Spinal cord (tissue), 10 donors: Measurements from ENCODE around the gene ZNF862. TPM values are rescaled to one million over a fixed set of nuclear protein-coding genes. Genes with fewer than 3 reads are reported as not detected.

Source experiments
- DNase-seq, 6 donors: peaks; one replicate each; pipeline versions ENCODE4 v3.0.0 to v3.0.0-alpha.2; 2013 to 2015; ENCODE audit warnings: low spot score in 6 of 6, low read depth in 4 of 6
- H3K27ac ChIP-seq: one replicate; pipeline ENCODE4 v1.5.1; 2013; ENCODE audit warnings: low read depth, low read length, control low read depth
- H3K27me3 ChIP-seq: one replicate; pipeline ENCODE4 v1.6.1; 2013; ENCODE audit warnings: low read length; ENCODE audit not compliant: control insufficient read depth, insufficient read depth
- H3K36me3 ChIP-seq: one replicate; pipeline ENCODE4 v1.6.1; 2013; ENCODE audit warnings: low read length; ENCODE audit not compliant: control insufficient read depth, insufficient read depth
- H3K4me1 ChIP-seq: one replicate; pipeline ENCODE4 v1.6.1; 2013; ENCODE audit warnings: low read length; ENCODE audit not compliant: control insufficient read depth, insufficient read depth
- H3K4me3 ChIP-seq: one replicate; pipeline ENCODE4 v1.5.1; 2013; ENCODE audit warnings: low read depth, low read length, control low read depth
- H3K9me3 ChIP-seq: one replicate; pipeline ENCODE4 v1.6.1; 2013; ENCODE audit warnings: low read length; ENCODE audit not compliant: control insufficient read depth, insufficient read depth
- WGBS: methylation state at CpG from one replicate; pipeline ENCODE4 v1.1.5; 2013; ENCODE audit warnings: missing lambda C conversion rate; ENCODE audit not compliant: insufficient coverage; 5-methylcytosine and 5-hydroxymethylcytosine counted together
- polyA plus RNA-seq, 2 donors: library from polyadenylated mRNA; unstranded; fragments of 120-200 nt; gene quantifications; one replicate each; pipeline ENCODE4 v1.2.1, GENCODE V29; 2013; ENCODE audit not compliant: insufficient read length in 2 of 2
- total RNA-seq, 2 donors: library from RNA; depleted of rRNA in 1 of 2; stranded (reverse); fragments of 120-200 nt in 1 of 2; fragments of >200 nt in 1 of 2; gene quantifications; one replicate each; pipeline versions ENCODE4 v1.2.3 to v1.2.4, GENCODE V29; 2013 to 2014
- donor health status: healthy.

The ZNF862 gene
- total and polyA plus RNA-seq, 4 donors, result 10.3 to 27.9 (median 22.2) TPM

GRCh38 chr7:149880638-149881311 is 42.6 kb downstream of the ZNF862 start:
- WGBS, result 36% methylated on average over 14 of the region's 14 CpGs
- peak in 4 of 6 donors; percentile 62 to 91 (median 76) for DNase-seq
- H3K27ac ChIP-seq, result peak overlapping the region; percentile 88
- H3K9me3 ChIP-seq, result no peaks in the 10 kb centered on the region
- H3K36me3 ChIP-seq, result peaks cover 62% of the 10 kb centered on the region
- peaks cover 79% of the 10 kb centered on the region for H3K4me1 ChIP-seq
- no peak overlapping the region for H3K4me3 ChIP-seq
- H3K27me3 ChIP-seq, result no peaks in the 10 kb centered on the region

- peaks cover 60% of the 10 kb centered on the region for H3K36me3 ChIP-seq
- no peaks in the 10 kb centered on the region for H3K9me3 ChIP-seq
- H3K27ac ChIP-seq, result peak overlapping the region; percentile 88
- WGBS, result 69% methylated on average over 19 of the region's 19 CpGs
- no peak for DNase-seq
- no peak overlapping the region for H3K4me3 ChIP-seq
- H3K27me3 ChIP-seq, result no peaks in the 10 kb centered on the region
- H3K4me1 ChIP-seq, result peaks cover 77% of the 10 kb centered on the region
Measured at GRCh38 chr7:149881328-149882247, 43.4 kb downstream of the ZNF862 start.

GRCh38 chr7:149882248-149883047 is 44.3 kb downstream of the ZNF862 start:
- peaks cover 55% of the 10 kb centered on the region for H3K36me3 ChIP-seq
- no peak overlapping the region for H3K4me3 ChIP-seq
- DNase-seq, result peak in 4 of 6 donors; percentile 40 to 82 (median 60)
- no peaks in the 10 kb centered on the region for H3K9me3 ChIP-seq
- H3K4me1 ChIP-seq, result peaks cover 77% of the 10 kb centered on the region
- H3K27me3 ChIP-seq, result no peaks in the 10 kb centered on the region
- WGBS, result 49% methylated on average over 8 of the region's 11 CpGs
- peak overlapping the region; percentile 88 for H3K27ac ChIP-seq

- WGBS, result 50% methylated on average over 8 of the region's 8 CpGs
- Histone ChIP-seq H3K4me3 (no peak overlapping the region), H3K27me3 (no peaks in the 10 kb centered on the region), H3K4me1 (peaks cover 74% of the 10 kb centered on the region), H3K27ac (peak overlapping the region; percentile 88), H3K9me3 (no peaks in the 10 kb centered on the region), H3K36me3 (peaks cover 53% of the 10 kb centered on the region)
- no peak for DNase-seq
Measured at GRCh38 chr7:149883048-149883438, 44.9 kb downstream of the ZNF862 start.

GRCh38 chr7:149883452-149883861 is 45.3 kb downstream of the ZNF862 start:
- Histone ChIP-seq H3K9me3 (no peaks in the 10 kb centered on the region), H3K4me1 (peaks cover 70% of the 10 kb centered on the region), H3K36me3 (peaks cover 48% of the 10 kb centered on the region), H3K4me3 (no peak overlapping the region), H3K27me3 (no peaks in the 10 kb centered on the region), H3K27ac (peak overlapping the region; percentile 88)
- peak in 2 of 6 donors; percentile 77 to 86 for DNase-seq
- WGBS, result 49% methylated on average over 12 of the region's 12 CpGs

- H3K4me1 ChIP-seq, result peaks cover 64% of the 10 kb centered on the region
- H3K27me3 ChIP-seq, result no peaks in the 10 kb centered on the region
- DNase-seq, result no peak
- peaks cover 43% of the 10 kb centered on the region for H3K36me3 ChIP-seq
- H3K9me3 ChIP-seq, result no peaks in the 10 kb centered on the region
- H3K27ac ChIP-seq, result no peak overlapping the region
- 86% methylated on average over 4 of the region's 4 CpGs for WGBS
- H3K4me3 ChIP-seq, result no peak overlapping the region
Measured at GRCh38 chr7:149884016-149884415, 45.8 kb downstream of the ZNF862 start.

- no peaks in the 10 kb centered on the region for H3K9me3 ChIP-seq
- no peak overlapping the region for H3K27ac ChIP-seq
- peaks cover 59% of the 10 kb centered on the region for H3K4me1 ChIP-seq
- no CpG with 5 or more reads among the region's 2 CpGs for WGBS
- H3K4me3 ChIP-seq, result no peak overlapping the region
- no peaks in the 10 kb centered on the region for H3K27me3 ChIP-seq
- peak in 1 of 6 donors; percentile 26 for DNase-seq
- H3K36me3 ChIP-seq, result peaks cover 38% of the 10 kb centered on the region
Measured at GRCh38 chr7:149884541-149884940, 46.4 kb downstream of the ZNF862 start.

- Histone ChIP-seq H3K4me1 (peaks cover 50% of the 10 kb centered on the region), H3K27me3 (no peaks in the 10 kb centered on the region), H3K4me3 (no peak overlapping the region), H3K36me3 (peaks cover 29% of the 10 kb centered on the region), H3K9me3 (no peaks in the 10 kb centered on the region), H3K27ac (no peak overlapping the region)
- peak in 1 of 6 donors; percentile 39 for DNase-seq
- 75% methylated on average over 12 of the region's 13 CpGs for WGBS
Measured at GRCh38 chr7:149885191-149886017, 47.2 kb downstream of the ZNF862 start.
